ENCODE data around the gene G2E3. TPM values are rescaled to one million over a fixed set of nuclear protein-coding genes. Genes with fewer than 3 reads are reported as not detected.
"Not testable (repeated sequence)": the region's sequence is repeated elsewhere in the genome, so short reads cannot be mapped to it uniquely, and the experiment has no call there.

G2E3 gene
- total and polyA plus RNA-seq, 2 donors from 2014 or later: 4.4 to 20.5 TPM

- H3K9ac ChIP-seq (ENCODE audit: low read length in 3 of 3): no peak overlapping the region
- TF ChIP-seq CTCF (IDR thresholded peaks at IDR 0.05; ENCODE audit: borderline replicate concordance, extremely low read depth, insufficient read depth): no peak
- intact Hi-C loops (cut with DNase I): no loop called here
- no peaks in the 10 kb centered on the region for H3K36me3 ChIP-seq (ENCODE audit: control insufficient read depth in 2 of 3, insufficient read depth in 3 of 3, low read length in 3 of 3)
- H3K4me1 ChIP-seq (ENCODE audit: control insufficient read depth in 2 of 3, insufficient read depth in 2 of 3, low read depth in 1 of 3, low read length in 3 of 3): no peaks in the 10 kb centered on the region
- no peak overlapping the region for H3K4me3 ChIP-seq (ENCODE audit: low read length in 3 of 3)
- H3K27ac ChIP-seq (ENCODE audit: low read depth in 2 of 2, low read length in 2 of 2): no peak overlapping the region
- H3K9me3 ChIP-seq (ENCODE audit: control insufficient read depth in 2 of 3, insufficient read depth in 1 of 3, low read length in 3 of 3): no peaks in the 10 kb centered on the region
- no peaks in the 10 kb centered on the region for H3K27me3 ChIP-seq (ENCODE audit: control insufficient read depth, insufficient read depth, low read length)
- FAIRE-seq: no peak
- no peak for DNase-seq
These were observed 13.8 kb downstream of the G2E3 start for GRCh38 chr14:30572771-30573170.

GRCh38 chr14:30573226-30573814 lies 14.4 kb downstream of the G2E3 start:
- no peak for FAIRE-seq
- intact Hi-C loops (cut with DNase I): no loop called here
- H3K4me1 ChIP-seq (ENCODE audit: control insufficient read depth in 2 of 3, insufficient read depth in 2 of 3, low read depth in 1 of 3, low read length in 3 of 3): no peaks in the 10 kb centered on the region

GRCh38 chr14:30573966-30574365 lies 15.0 kb downstream of the G2E3 start:
- no peak for FAIRE-seq
- no peak overlapping the region for H3K4me3 ChIP-seq (ENCODE audit: low read length in 3 of 3)

More at GRCh38 chr14:30573226-30573814, 14.4 kb downstream of the G2E3 start:
- no peak for DNase-seq
- Histone ChIP-seq H3K9me3 (ENCODE audit: control insufficient read depth in 2 of 3, insufficient read depth in 1 of 3, low read length in 3 of 3) (no peaks in the 10 kb centered on the region), H3K9ac (ENCODE audit: low read length in 3 of 3) (no peak overlapping the region), H3K36me3 (ENCODE audit: control insufficient read depth in 2 of 3, insufficient read depth in 3 of 3, low read length in 3 of 3) (no peaks in the 10 kb centered on the region), H3K27me3 (ENCODE audit: control insufficient read depth, insufficient read depth, low read length) (no peaks in the 10 kb centered on the region), H3K4me3 (ENCODE audit: low read length in 3 of 3) (no peak overlapping the region), H3K27ac (ENCODE audit: low read depth in 2 of 2, low read length in 2 of 2) (no peak overlapping the region)
- TF ChIP-seq CTCF (IDR thresholded peaks at IDR 0.05; ENCODE audit: borderline replicate concordance, extremely low read depth, insufficient read depth): no peak

GRCh38 chr14:30574777-30575176 lies 15.8 kb downstream of the G2E3 start:
- DNase-seq; intact Hi-C loops (cut with DNase I); H3K9ac ChIP-seq (ENCODE audit: low read length in 3 of 3); H3K9me3 ChIP-seq (ENCODE audit: control insufficient read depth in 2 of 3, insufficient read depth in 1 of 3, low read length in 3 of 3); FAIRE-seq; H3K4me1 ChIP-seq (ENCODE audit: control insufficient read depth in 2 of 3, insufficient read depth in 2 of 3, low read depth in 1 of 3, low read length in 3 of 3); H3K4me3 ChIP-seq (ENCODE audit: low read length in 3 of 3); H3K27me3 ChIP-seq (ENCODE audit: control insufficient read depth, insufficient read depth, low read length); H3K27ac ChIP-seq (ENCODE audit: low read depth in 2 of 2, low read length in 2 of 2); H3K36me3 ChIP-seq (ENCODE audit: control insufficient read depth in 2 of 3, insufficient read depth in 3 of 3, low read length in 3 of 3): not testable (repeated sequence)

More at GRCh38 chr14:30573966-30574365, 15.0 kb downstream of the G2E3 start:
- DNase-seq: no peak
- no peak for TF ChIP-seq CTCF (IDR thresholded peaks at IDR 0.05; ENCODE audit: borderline replicate concordance, extremely low read depth, insufficient read depth)
- Histone ChIP-seq H3K27ac (ENCODE audit: low read depth in 2 of 2, low read length in 2 of 2) (no peak overlapping the region), H3K4me1 (ENCODE audit: control insufficient read depth in 2 of 3, insufficient read depth in 2 of 3, low read depth in 1 of 3, low read length in 3 of 3) (no peaks in the 10 kb centered on the region), H3K27me3 (ENCODE audit: control insufficient read depth, insufficient read depth, low read length) (no peaks in the 10 kb centered on the region), H3K9ac (ENCODE audit: low read length in 3 of 3) (no peak overlapping the region), H3K36me3 (ENCODE audit: control insufficient read depth in 2 of 3, insufficient read depth in 3 of 3, low read length in 3 of 3) (no peaks in the 10 kb centered on the region), H3K9me3 (ENCODE audit: control insufficient read depth in 2 of 3, insufficient read depth in 1 of 3, low read length in 3 of 3) (no peaks in the 10 kb centered on the region)
- intact Hi-C loops (cut with DNase I): no loop called here

- H3K9me3 ChIP-seq (ENCODE audit: control insufficient read depth in 2 of 3, insufficient read depth in 1 of 3, low read length in 3 of 3); H3K4me3 ChIP-seq (ENCODE audit: low read length in 3 of 3); H3K9ac ChIP-seq (ENCODE audit: low read length in 3 of 3); FAIRE-seq; intact Hi-C loops (cut with DNase I); H3K4me1 ChIP-seq (ENCODE audit: control insufficient read depth in 2 of 3, insufficient read depth in 2 of 3, low read depth in 1 of 3, low read length in 3 of 3); H3K27ac ChIP-seq (ENCODE audit: low read depth in 2 of 2, low read length in 2 of 2); DNase-seq; H3K36me3 ChIP-seq (ENCODE audit: control insufficient read depth in 2 of 3, insufficient read depth in 3 of 3, low read length in 3 of 3); H3K27me3 ChIP-seq (ENCODE audit: control insufficient read depth, insufficient read depth, low read length): not testable (repeated sequence)
These were observed 17.4 kb downstream of the G2E3 start for GRCh38 chr14:30576333-30576732.
